AG10803 (cell line): ENCODE measurements around the gene SIGLEC1.
A peak's percentile ranks its signal among the peaks of the same experiment; 100 is the strongest.

ENCODE experiments used
- DNase-seq: peaks from one replicate; pipeline ENCODE4 v3.0.0; 2010; ENCODE audit warnings: low read depth
- H3K4me3 ChIP-seq: 2 replicates; pipeline ENCODE4 v1.5.1; 2011; ENCODE audit warnings: mild to moderate bottlenecking, low read length, control low read depth
- TF ChIP-seq, protein P1 (sequence below): conservative IDR thresholded peaks from 2 replicates; pipeline ENCODE4 v1.5.1; 2011; ENCODE audit warnings: mild to moderate bottlenecking, low read length, control low read depth, inconsistent platforms

Gene SIGLEC1

DNA sequence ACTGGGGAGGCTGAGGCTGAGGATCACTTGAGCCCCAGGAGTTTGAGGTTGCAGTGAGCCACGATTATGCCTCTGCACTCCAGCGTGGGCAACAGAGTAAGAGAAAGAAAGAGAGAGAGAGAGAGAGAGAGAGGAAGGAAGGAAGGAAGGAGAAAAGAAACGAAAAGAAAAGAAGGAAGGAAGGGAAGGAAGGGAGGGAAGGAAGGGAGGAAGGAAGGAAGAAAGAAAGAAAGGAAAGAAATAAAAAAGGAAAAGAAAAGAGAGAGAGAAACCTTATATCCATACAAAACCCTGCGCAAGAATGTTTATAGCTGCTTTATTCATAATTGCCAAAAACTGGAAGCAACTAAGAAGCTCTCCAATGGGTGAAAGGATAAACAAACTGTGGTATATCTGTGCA lies 12.0 kb upstream of the SIGLEC1 start:
- TF ChIP-seq, protein P1, sequence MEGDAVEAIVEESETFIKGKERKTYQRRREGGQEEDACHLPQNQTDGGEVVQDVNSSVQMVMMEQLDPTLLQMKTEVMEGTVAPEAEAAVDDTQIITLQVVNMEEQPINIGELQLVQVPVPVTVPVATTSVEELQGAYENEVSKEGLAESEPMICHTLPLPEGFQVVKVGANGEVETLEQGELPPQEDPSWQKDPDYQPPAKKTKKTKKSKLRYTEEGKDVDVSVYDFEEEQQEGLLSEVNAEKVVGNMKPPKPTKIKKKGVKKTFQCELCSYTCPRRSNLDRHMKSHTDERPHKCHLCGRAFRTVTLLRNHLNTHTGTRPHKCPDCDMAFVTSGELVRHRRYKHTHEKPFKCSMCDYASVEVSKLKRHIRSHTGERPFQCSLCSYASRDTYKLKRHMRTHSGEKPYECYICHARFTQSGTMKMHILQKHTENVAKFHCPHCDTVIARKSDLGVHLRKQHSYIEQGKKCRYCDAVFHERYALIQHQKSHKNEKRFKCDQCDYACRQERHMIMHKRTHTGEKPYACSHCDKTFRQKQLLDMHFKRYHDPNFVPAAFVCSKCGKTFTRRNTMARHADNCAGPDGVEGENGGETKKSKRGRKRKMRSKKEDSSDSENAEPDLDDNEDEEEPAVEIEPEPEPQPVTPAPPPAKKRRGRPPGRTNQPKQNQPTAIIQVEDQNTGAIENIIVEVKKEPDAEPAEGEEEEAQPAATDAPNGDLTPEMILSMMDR, result no peak
- no peak overlapping the region for H3K4me3 ChIP-seq
- DNase-seq, result no peak

DNA sequence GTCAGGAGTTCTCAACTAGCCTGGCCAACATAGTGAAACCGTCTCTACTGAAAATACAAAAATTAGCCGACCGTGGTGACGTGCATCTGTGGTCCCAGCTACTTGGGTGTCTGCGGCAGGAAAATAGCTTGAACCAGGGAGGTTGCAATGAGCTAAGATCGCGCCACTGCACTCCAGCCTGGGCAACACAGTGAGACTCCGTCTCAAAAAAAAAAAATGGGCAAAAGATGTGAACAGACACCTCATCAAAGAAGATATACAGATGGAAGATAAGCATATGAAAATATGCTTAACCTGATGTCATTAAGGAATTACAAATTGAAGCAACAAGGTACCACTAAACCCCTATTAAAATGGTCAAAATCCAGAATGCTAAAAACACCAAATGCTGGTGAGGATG lies 10.9 kb upstream of the SIGLEC1 start:
- no peak for DNase-seq
- TF ChIP-seq, protein P1, result no peak
- H3K4me3 ChIP-seq, result no peak overlapping the region

DNA sequence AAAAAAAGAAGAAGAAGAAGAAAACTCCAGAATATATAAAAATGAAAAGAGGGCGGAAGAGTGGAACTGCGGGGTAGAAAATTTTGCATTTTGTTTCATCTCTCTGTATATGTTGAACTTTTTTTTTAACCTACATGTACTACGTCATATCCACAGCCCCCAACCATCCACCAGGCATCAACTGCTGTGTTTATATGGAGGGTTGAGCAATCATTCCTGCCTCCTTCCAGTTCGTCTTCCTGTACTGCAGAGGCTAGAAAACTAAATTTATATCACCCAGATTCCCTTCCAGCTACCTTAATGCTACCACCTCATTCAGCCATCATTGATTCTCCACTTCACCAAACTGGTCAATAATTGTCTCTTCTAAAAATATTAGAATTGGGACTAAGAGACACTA lies 9.5 kb upstream of the SIGLEC1 start:
- TF ChIP-seq, protein P1, result no peak
- DNase-seq, result no peak
- no peak overlapping the region for H3K4me3 ChIP-seq

DNA sequence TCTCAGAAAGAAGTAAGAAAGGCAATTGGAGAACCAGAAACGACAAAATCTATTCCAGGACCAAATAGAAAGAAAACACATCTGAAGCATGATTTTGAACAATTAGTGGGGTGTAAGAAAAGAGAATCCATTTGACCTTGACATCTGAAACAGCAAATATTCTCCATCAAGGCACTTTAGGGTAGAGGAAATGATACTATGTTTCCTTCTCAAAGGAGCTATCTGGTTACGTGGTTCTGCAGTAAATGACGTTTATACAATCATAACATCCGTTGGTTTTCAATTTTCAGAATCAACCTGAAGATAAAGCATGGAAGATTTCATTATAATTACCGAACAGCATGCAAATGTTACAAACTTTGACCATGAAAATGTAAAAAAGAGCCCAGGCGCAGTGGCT lies 8.2 kb upstream of the SIGLEC1 start:
- H3K4me3 ChIP-seq, result no peak overlapping the region
- no peak for DNase-seq
- TF ChIP-seq, protein P1, result no peak

DNA sequence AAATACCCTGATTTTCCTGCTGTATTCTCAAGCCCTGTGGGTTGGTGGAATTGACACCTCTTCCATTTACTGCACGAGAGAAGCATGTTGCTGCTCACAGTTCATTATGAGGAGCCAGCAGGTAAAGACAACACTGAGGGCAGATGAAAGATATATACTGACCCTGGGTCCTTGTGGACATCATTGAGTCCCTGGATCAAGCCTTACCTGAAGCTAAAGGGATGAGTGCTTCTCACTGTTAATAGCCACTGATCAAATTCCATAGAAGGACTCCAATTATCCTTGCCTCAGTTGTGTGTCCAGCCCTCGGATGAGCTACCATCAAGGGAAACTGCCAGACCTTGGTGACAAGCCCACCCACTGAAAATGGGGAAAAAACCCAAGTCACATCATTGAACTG lies 7.7 kb upstream of the SIGLEC1 start:
- H3K4me3 ChIP-seq, result no peak overlapping the region
- TF ChIP-seq, protein P1, result no peak
- DNase-seq, result no peak

DNA sequence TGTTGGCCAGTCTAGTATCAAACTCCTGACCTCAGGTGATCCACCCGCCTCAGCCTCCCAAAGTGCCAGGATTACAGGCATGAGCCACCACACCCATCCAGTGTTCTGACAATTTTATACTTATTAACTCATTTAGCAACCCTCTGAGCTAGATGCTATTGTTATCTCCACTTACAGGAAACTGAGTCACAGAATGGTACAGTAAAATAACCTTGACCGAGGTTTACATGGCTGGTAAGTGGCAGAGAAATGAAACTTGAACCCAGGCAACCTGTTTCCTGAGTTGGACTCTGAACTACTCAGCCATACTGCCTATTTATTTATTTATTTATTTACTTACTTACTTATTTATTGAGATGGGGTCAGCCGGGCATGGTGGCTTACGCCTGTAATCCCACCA lies 6.6 kb upstream of the SIGLEC1 start:
- no peak overlapping the region for H3K4me3 ChIP-seq
- no peak for DNase-seq
- TF ChIP-seq, protein P1, result no peak

DNA sequence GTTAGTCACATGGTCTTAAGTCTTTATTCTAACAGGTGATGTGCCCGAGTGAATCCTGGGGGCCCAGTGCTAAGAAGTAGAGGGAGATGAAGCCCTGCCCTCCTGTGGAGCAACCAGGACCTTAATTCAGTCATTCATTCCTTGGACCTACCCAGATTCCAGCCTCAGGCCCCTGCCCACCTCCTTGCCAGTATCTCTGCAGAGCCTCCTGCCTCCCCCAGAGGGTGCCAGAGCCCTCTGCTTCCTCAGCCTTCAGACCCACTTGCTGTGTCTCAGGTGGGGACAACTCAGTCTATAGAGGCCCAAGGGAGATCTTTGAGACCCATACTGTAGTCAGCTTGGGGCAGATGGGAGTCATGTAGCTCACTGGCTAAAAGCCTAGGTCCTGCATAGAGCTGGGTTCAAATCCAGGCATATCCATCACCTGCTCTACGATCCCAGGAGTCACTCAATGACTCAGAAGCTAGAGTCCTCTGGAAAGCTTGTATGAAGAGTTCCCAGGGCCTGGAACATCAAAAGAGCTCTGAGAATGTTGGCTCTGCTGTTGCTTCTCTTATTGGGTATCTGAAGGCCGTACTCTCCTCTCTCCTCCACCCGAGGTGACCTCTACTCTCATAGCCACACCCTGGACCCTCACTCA lies 3.9 kb upstream of the SIGLEC1 start:
- DNase-seq, result peak; percentile 41
- TF ChIP-seq, protein P1, result peak; percentile 80
- H3K4me3 ChIP-seq, result no peak overlapping the region
